T-cell (primary cell): ENCODE data around the gene CXCR5. TPM values are rescaled to one million over a fixed set of nuclear protein-coding genes. Genes with fewer than 3 reads are reported as not detected.

Source experiments
- ATAC-seq, 4 experiments: fragments of 200-7000 bp in 3 of 4; fragments of 150-1000 bp in 1 of 4; cut with Tn5 transposase; replicated peaks in 1 of 4; 1 replicate in 3 of 4; 2 replicates in 1 of 4; pipeline ENCODE4 v1.10.0; 2021; ENCODE audit warnings: moderate library complexity in 3 of 4, mild to moderate bottlenecking in 2 of 4, moderate number of reproducible peaks in 1 of 4
- CTCF ChIA-PET, 2 donors: fragments of 300-600 bp; sonication (Branson Sonifier 250); formaldehyde crosslinking; loops; one replicate each; lab custom pipeline; 2022; ENCODE audit warnings: antibody characterized with exemption in 2 of 2; lab: Charles Lee
- POLR2A ChIA-PET, 2 donors: fragments of 300-600 bp; sonication (Branson Sonifier 250); formaldehyde crosslinking; loops; one replicate each; lab custom pipeline; 2022; ENCODE audit warnings: antibody characterized with exemption in 2 of 2; lab: Charles Lee
- DNase-seq, 35 experiments: peaks; one replicate each; pipeline versions ENCODE4 v3.0.0 to v3.0.0-alpha.2; 2013 to 2023
- H3K27ac ChIP-seq: one replicate; pipeline ENCODE4 v1.5.1; 2013; ENCODE audit warnings: low read length
- H3K27me3 ChIP-seq, 2 experiments: replicated peaks in 1 of 2; 1 replicate in 1 of 2; 2 replicates in 1 of 2; pipeline versions ENCODE4 v1.6.1 to v1.7.0; 2013; ENCODE audit warnings: low read length in 1 of 2, mixed read lengths in 1 of 2; ENCODE audit not compliant: control insufficient read depth in 2 of 2, insufficient read depth in 2 of 2; ENCODE audit errors: extremely low read depth in 1 of 2
- H3K36me3 ChIP-seq, 2 donors: 1 replicate in 1 of 2; 2 replicates in 1 of 2; pipeline versions ENCODE4 v1.6.1 to v1.7.0; 2013; ENCODE audit warnings: low read length in 1 of 2; ENCODE audit not compliant: control insufficient read depth in 2 of 2, insufficient read depth in 1 of 2; ENCODE audit errors: extremely low read depth in 1 of 2
- H3K4me1 ChIP-seq, 2 experiments: 1 replicate in 1 of 2; 2 replicates in 1 of 2; pipeline versions ENCODE4 v1.6.1 to v1.7.0; 2013; ENCODE audit warnings: low read length in 2 of 2, mixed read lengths in 1 of 2; ENCODE audit not compliant: insufficient read depth in 2 of 2, control insufficient read depth in 1 of 2; ENCODE audit errors: extremely low read depth in 1 of 2
- H3K4me3 ChIP-seq, 2 donors: 1 replicate in 1 of 2; 2 replicates in 1 of 2; pipeline versions ENCODE4 v1.5.1 to v1.7.0; 2013; ENCODE audit warnings: mild to moderate bottlenecking in 2 of 2, low read length in 1 of 2, moderate library complexity in 1 of 2; ENCODE audit not compliant: control insufficient read depth in 1 of 2; ENCODE audit errors: extremely low read depth in 1 of 2
- H3K9me3 ChIP-seq: 2 replicates; pipeline ENCODE4 v1.7.0; 2013
- H3K27ac Mint-ChIP-seq, 2 donors: one replicate each; pipeline ENCODE4 v1.8.0; 2020 to 2021; ENCODE audit warnings: mild to moderate bottlenecking in 2 of 2, mixed read lengths in 2 of 2
- H3K27me3 Mint-ChIP-seq, 2 donors: one replicate each; pipeline ENCODE4 v1.8.0; 2021 to 2022; ENCODE audit warnings: mixed read lengths in 2 of 2
- H3K36me3 Mint-ChIP-seq: one replicate; pipeline ENCODE4 v1.8.0; 2021; ENCODE audit warnings: mixed read lengths
- H3K4me1 Mint-ChIP-seq, 3 donors: one replicate each; pipeline ENCODE4 v1.8.0; 2020 to 2022; ENCODE audit warnings: mixed read lengths in 3 of 3, mild to moderate bottlenecking in 1 of 3
- H3K4me3 Mint-ChIP-seq, 3 donors: one replicate each; pipeline ENCODE4 v1.8.0; 2020 to 2022; ENCODE audit warnings: mild to moderate bottlenecking in 3 of 3, mixed read lengths in 3 of 3, moderate library complexity in 3 of 3
- H3K9me3 Mint-ChIP-seq, 3 donors: one replicate each; pipeline ENCODE4 v1.8.0; 2020 to 2022; ENCODE audit warnings: mixed read lengths in 3 of 3
- WGBS: methylation state at CpG from one replicate; pipeline ENCODE4 v1.1.5; 2013; ENCODE audit warnings: missing lambda C conversion rate; ENCODE audit not compliant: insufficient coverage; 5-methylcytosine and 5-hydroxymethylcytosine counted together
- total RNA-seq, 35 experiments: library from RNA in 6 of 35; stranded (reverse) in 6 of 35; fragments of 120-200 nt in 1 of 35; gene quantifications; one replicate each; pipeline versions ENCODE4 v1.2.1 to v1.2.4 and lab custom pipeline; 2013 to 2026

CXCR5 gene
- total RNA-seq, 5 donors from 2014 or later (not counting 1 experiment from before 2014, with no cell fraction given), result 4.7 to 10.6 (median 6.3) TPM

GRCh38 chr11:118870396-118871343 lies 13.0 kb upstream of the CXCR5 start:
- peak overlapping the region; percentile 69 to 86 (median 71) for H3K4me3 Mint-ChIP-seq
- ATAC-seq (peak; percentile 36 to 60 (median 53)), DNase-seq (peak in 11 of 35 experiments; percentile 14 to 62 (median 26))
- WGBS, result 18% methylated on average over 9 of the region's 14 CpGs
- no peaks in the 10 kb centered on the region for H3K27me3 ChIP-seq
- H3K4me1 Mint-ChIP-seq, result peaks cover 58 to 64% (median 59%) of the 10 kb centered on the region in 3 donors
- H3K27ac ChIP-seq, result peak overlapping the region; percentile 100
- ChIA-PET POLR2A (interaction anchor here (0.5 to 3.0 kb wide), 19 partner anchors 7 to 1719 kb away, joined by 3 to 63 read pairs (median 5); partner anchors contain the start of genes BCL9L (in 1 of the 2) and DDX6 (in 1 of the 2)), CTCF (interaction anchor here (0.6 to 2.1 kb wide), 19 partner anchors 8 to 181 kb away, joined by 3 to 34 read pairs (median 5); partner anchors contain the start of genes BCL9L (in 1 of the 2), CXCR5 (in 1 of the 2) and DDX6 (in 1 of the 2))
- H3K4me1 ChIP-seq, result peaks cover 29 to 67% of the 10 kb centered on the region in 2 experiments
- H3K27me3 Mint-ChIP-seq, result no peaks in the 10 kb centered on the region
- no peaks in the 10 kb centered on the region for H3K9me3 ChIP-seq
- no peaks in the 10 kb centered on the region for H3K36me3 Mint-ChIP-seq
- H3K9me3 Mint-ChIP-seq, result no peaks in the 10 kb centered on the region
- H3K36me3 ChIP-seq, result no peaks in the 10 kb centered on the region
- H3K27ac Mint-ChIP-seq, result peak overlapping the region; percentile 95 to 98
- H3K4me3 ChIP-seq, result peak overlapping the region; percentile 35 to 51

GRCh38 chr11:118872403-118872821 lies 11.3 kb upstream of the CXCR5 start:
- peaks cover 42 to 85% of the 10 kb centered on the region in 2 experiments for H3K4me1 ChIP-seq
- POLR2A ChIA-PET, result interaction anchor here in 1 of 2 donors (0.7 to 1.4 kb wide), 3 partner anchors 20 to 82 kb away, joined by 3 to 6 read pairs (median 3); no protein-coding TSS in a partner anchor
- H3K27me3 ChIP-seq, result no peaks in the 10 kb centered on the region
- H3K27me3 Mint-ChIP-seq, result no peaks in the 10 kb centered on the region
- H3K36me3 Mint-ChIP-seq, result no peaks in the 10 kb centered on the region
- CTCF ChIA-PET, result interaction anchor here in 1 of 2 donors (0.5 to 1.3 kb wide), 4 partner anchors 23 to 732 kb away, joined by 3 to 4 read pairs (median 3); no protein-coding TSS in a partner anchor
- peak overlapping the region; percentile 76 for H3K27ac ChIP-seq
- 14% methylated on average over 15 of the region's 17 CpGs for WGBS
- peak overlapping the region; percentile 42 to 65 (median 44) for H3K4me3 Mint-ChIP-seq
- peak in 1 of 4 experiments; percentile 2 for ATAC-seq
- peak overlapping the region in 1 of 2 donors; percentile 9 for H3K4me3 ChIP-seq
- peak in 31 of 35 experiments; percentile 8 to 70 (median 41) for DNase-seq
- peaks cover 71 to 80% (median 77%) of the 10 kb centered on the region in 3 donors for H3K4me1 Mint-ChIP-seq
- H3K9me3 ChIP-seq, result no peaks in the 10 kb centered on the region
- H3K36me3 ChIP-seq, result no peaks in the 10 kb centered on the region
- H3K27ac Mint-ChIP-seq, result peak overlapping the region; percentile 97
- H3K9me3 Mint-ChIP-seq, result no peaks in the 10 kb centered on the region

GRCh38 chr11:118873804-118874203 lies 9.9 kb upstream of the CXCR5 start:
- CTCF ChIA-PET, result interaction anchor here in 1 of 2 donors (0.6 kb wide), 1 partner anchor 10 kb away, joined by 3 read pairs; the partner anchor contains the start of gene CXCR5

GRCh38 chr11:118876286-118876685 lies 7.4 kb upstream of the CXCR5 start:
- ATAC-seq (peak in 1 of 4 experiments; percentile 29), DNase-seq (peak in 2 of 35 experiments; percentile 14 to 33)
- Histone ChIP-seq H3K27me3 (no peaks in the 10 kb centered on the region), H3K9me3 (no peaks in the 10 kb centered on the region), H3K27ac (peak overlapping the region; percentile 88), H3K36me3 (no peaks in the 10 kb centered on the region), H3K4me3 (no peak overlapping the region), H3K4me1 (peaks cover 54 to 91% of the 10 kb centered on the region in 2 experiments)
- CTCF ChIA-PET, result interaction anchor here (0.6 to 1.8 kb wide), 7 partner anchors 19 to 84 kb away, joined by 3 to 9 read pairs (median 5); no protein-coding TSS in a partner anchor
- H3K4me3 Mint-ChIP-seq, result peak overlapping the region; percentile 51 to 79 (median 63)
- POLR2A ChIA-PET, result interaction anchor here (0.5 to 3.3 kb wide), 7 partner anchors 8 to 311 kb away, joined by 3 to 28 read pairs (median 5); partner anchors contain the start of gene DDX6 (in 1 of the 2)
- H3K9me3 Mint-ChIP-seq, result no peaks in the 10 kb centered on the region
- no peaks in the 10 kb centered on the region for H3K36me3 Mint-ChIP-seq
- H3K27ac Mint-ChIP-seq, result peak overlapping the region; percentile 97 to 98
- no peaks in the 10 kb centered on the region for H3K27me3 Mint-ChIP-seq
- peaks cover 89 to 92% (median 92%) of the 10 kb centered on the region in 3 donors for H3K4me1 Mint-ChIP-seq
- 29% methylated on average over 8 of the region's 10 CpGs for WGBS

More at GRCh38 chr11:118873804-118874203, 9.9 kb upstream of the CXCR5 start:
- H3K36me3 Mint-ChIP-seq, result no peaks in the 10 kb centered on the region
- Histone ChIP-seq H3K4me3 (no peak overlapping the region), H3K9me3 (no peaks in the 10 kb centered on the region), H3K36me3 (no peaks in the 10 kb centered on the region), H3K4me1 (peaks cover 51 to 94% of the 10 kb centered on the region in 2 experiments), H3K27me3 (no peaks in the 10 kb centered on the region), H3K27ac (peak overlapping the region; percentile 55)
- ATAC-seq, result no peak
- no peaks in the 10 kb centered on the region for H3K9me3 Mint-ChIP-seq
- H3K27ac Mint-ChIP-seq, result peak overlapping the region; percentile 97 to 98
- no CpG with 5 or more reads among the region's 4 CpGs for WGBS
- POLR2A ChIA-PET, result interaction anchor here in 1 of 2 donors (0.5 kb wide), 1 partner anchor 8 kb away, joined by 3 read pairs; no protein-coding TSS in a partner anchor
- no peak for DNase-seq
- no peaks in the 10 kb centered on the region for H3K27me3 Mint-ChIP-seq
- peaks cover 85 to 90% (median 86%) of the 10 kb centered on the region in 3 donors for H3K4me1 Mint-ChIP-seq
- peak overlapping the region in 1 of 3 donors; percentile 79 for H3K4me3 Mint-ChIP-seq

- Mint-ChIP-seq H3K27ac (peak overlapping the region; percentile 97 to 98), H3K27me3 (no peaks in the 10 kb centered on the region), H3K4me3 (peak overlapping the region in 2 of 3 donors; percentile 51 to 79), H3K36me3 (no peaks in the 10 kb centered on the region), H3K9me3 (no peaks in the 10 kb centered on the region), H3K4me1 (peaks cover 91 to 96% (median 94%) of the 10 kb centered on the region in 3 donors)
- ChIA-PET POLR2A (interaction anchor here (0.6 to 3.3 kb wide), 14 partner anchors 7 to 190 kb away, joined by 3 to 28 read pairs (median 6); partner anchors contain the start of genes DDX6 (in 2 of the 2) and VPS11 (in 1 of the 2)), CTCF (interaction anchor here (0.5 to 2.3 kb wide), 16 partner anchors 8 to 454 kb away, joined by 3 to 15 read pairs (median 5); partner anchors contain the start of gene DDX6 (in 1 of the 2))
- Histone ChIP-seq H3K4me1 (peaks cover 55 to 96% of the 10 kb centered on the region in 2 experiments), H3K36me3 (no peaks in the 10 kb centered on the region), H3K9me3 (no peaks in the 10 kb centered on the region), H3K27ac (peak overlapping the region; percentile 88), H3K27me3 (no peaks in the 10 kb centered on the region), H3K4me3 (no peak overlapping the region)
- ATAC-seq (peak in 1 of 4 experiments; percentile 10), DNase-seq (peak in 1 of 35 experiments; percentile 57)
- WGBS, result 90% methylated on average over 3 of the region's 11 CpGs
Measured at GRCh38 chr11:118877487-118878162, 6.1 kb upstream of the CXCR5 start.
